HL-60 (cell line): ENCODE results near the gene QPCT.

ENCODE experiments used
- CTCF ChIP-seq: IDR thresholded peaks from one replicate; pipeline ENCODE4 v1.5.1; 2011; ENCODE audit warnings: low read length, control low read depth, inconsistent platforms; ENCODE audit not compliant: insufficient read depth
- GABPA ChIP-seq: IDR thresholded peaks from 2 replicates; pipeline ENCODE4 v1.6.1; 2012; ENCODE audit warnings: low read depth
- POLR2AphosphoS5 ChIP-seq: IDR thresholded peaks from 2 replicates; pipeline ENCODE4 v1.6.1; 2012; ENCODE audit warnings: low read depth
- SPI1 ChIP-seq: IDR thresholded peaks from 2 replicates; pipeline ENCODE4 v1.6.1; 2012; ENCODE audit warnings: low read depth, mild to moderate bottlenecking, borderline replicate concordance
- TF ChIP-seq, protein P1 (sequence below): IDR thresholded peaks from 2 replicates; pipeline ENCODE4 v1.6.1; 2012; ENCODE audit warnings: low read depth; ENCODE audit not compliant: insufficient replicate concordance

- TF ChIP-seq CTCF (no peak), POLR2AphosphoS5 (no peak), GABPA (no peak), SPI1 (no peak)
- TF ChIP-seq, protein P1, sequence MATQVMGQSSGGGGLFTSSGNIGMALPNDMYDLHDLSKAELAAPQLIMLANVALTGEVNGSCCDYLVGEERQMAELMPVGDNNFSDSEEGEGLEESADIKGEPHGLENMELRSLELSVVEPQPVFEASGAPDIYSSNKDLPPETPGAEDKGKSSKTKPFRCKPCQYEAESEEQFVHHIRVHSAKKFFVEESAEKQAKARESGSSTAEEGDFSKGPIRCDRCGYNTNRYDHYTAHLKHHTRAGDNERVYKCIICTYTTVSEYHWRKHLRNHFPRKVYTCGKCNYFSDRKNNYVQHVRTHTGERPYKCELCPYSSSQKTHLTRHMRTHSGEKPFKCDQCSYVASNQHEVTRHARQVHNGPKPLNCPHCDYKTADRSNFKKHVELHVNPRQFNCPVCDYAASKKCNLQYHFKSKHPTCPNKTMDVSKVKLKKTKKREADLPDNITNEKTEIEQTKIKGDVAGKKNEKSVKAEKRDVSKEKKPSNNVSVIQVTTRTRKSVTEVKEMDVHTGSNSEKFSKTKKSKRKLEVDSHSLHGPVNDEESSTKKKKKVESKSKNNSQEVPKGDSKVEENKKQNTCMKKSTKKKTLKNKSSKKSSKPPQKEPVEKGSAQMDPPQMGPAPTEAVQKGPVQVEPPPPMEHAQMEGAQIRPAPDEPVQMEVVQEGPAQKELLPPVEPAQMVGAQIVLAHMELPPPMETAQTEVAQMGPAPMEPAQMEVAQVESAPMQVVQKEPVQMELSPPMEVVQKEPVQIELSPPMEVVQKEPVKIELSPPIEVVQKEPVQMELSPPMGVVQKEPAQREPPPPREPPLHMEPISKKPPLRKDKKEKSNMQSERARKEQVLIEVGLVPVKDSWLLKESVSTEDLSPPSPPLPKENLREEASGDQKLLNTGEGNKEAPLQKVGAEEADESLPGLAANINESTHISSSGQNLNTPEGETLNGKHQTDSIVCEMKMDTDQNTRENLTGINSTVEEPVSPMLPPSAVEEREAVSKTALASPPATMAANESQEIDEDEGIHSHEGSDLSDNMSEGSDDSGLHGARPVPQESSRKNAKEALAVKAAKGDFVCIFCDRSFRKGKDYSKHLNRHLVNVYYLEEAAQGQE: no peak
Observed at GRCh38 chr2:37318401-37318800, 26.0 kb upstream of the QPCT start.
